A549 (cell line): Measurements from ENCODE around the gene RPL10. TPM values are rescaled to one million over a fixed set of nuclear protein-coding genes. Genes with fewer than 3 reads are reported as not detected.

Experiments
- ATAC-seq, 2 experiments: fragments of 200-7000 bp in 1 of 2; fragments of >200 bp in 1 of 2; cut with Nextera tagmentation in 1 of 2; cut with Tn5 transposase in 1 of 2; 3 replicates each; pipeline versions ENCODE4 v1.8.0 to v1.9.1; 2018 to 2020; ENCODE audit warnings: mild to moderate bottlenecking in 1 of 2, moderate library complexity in 1 of 2
- CTCF ChIA-PET: fragments of 300-600 bp; sonication (Branson Sonifier 250); formaldehyde crosslinking; extraction: SDS; loops from one replicate; lab custom pipeline; 2021; ENCODE audit warnings: antibody characterized with exemption, inconsistent platforms; lab: Yijun Ruan, JAX
- POLR2A ChIA-PET: fragments of 350-600 bp; formaldehyde crosslinking; extraction: SDS; loops from one replicate; lab custom pipeline; 2021; ENCODE audit warnings: antibody characterized with exemption, inconsistent platforms; lab: Yijun Ruan, JAX
- DNase-seq, 2 experiments: peaks; one replicate each; pipeline versions ENCODE4 v3.0.0 to v3.0.0-alpha.2; 2011 to 2016; ENCODE audit warnings: low read depth in 1 of 2, low spot score in 1 of 2
- FAIRE-seq: peaks from 2 replicates; lab custom pipeline; 2011; peaks lifted over from hg19 to GRCh38; lab: Jason Lieb, UNC
- H3K27ac ChIP-seq, 2 experiments: fragments of >200 bp; sonication (Bioruptor Twin); formaldehyde crosslinking; 3 replicates each; pipeline ENCODE4 v1.5.1; 2016 to 2017
- H3K4me1 ChIP-seq: fragments of >200 bp; sonication (Bioruptor Twin); formaldehyde crosslinking; 3 replicates; pipeline ENCODE4 v1.6.1; 2016
- H3K4me2 ChIP-seq: fragments of >200 bp; sonication (Bioruptor Twin); formaldehyde crosslinking; 3 replicates; pipeline ENCODE4 v1.6.1; 2016
- H3K4me3 ChIP-seq: fragments of >200 bp; sonication (Bioruptor Twin); formaldehyde crosslinking; 3 replicates; pipeline ENCODE4 v1.5.1; 2016
- H3K9me3 ChIP-seq: fragments of >200 bp; sonication (Bioruptor Twin); formaldehyde crosslinking; 3 replicates; pipeline ENCODE4 v1.6.1; 2016
- CEBPB ChIP-seq, 2 experiments: fragments of >200 bp in 1 of 2; sonication (Bioruptor Twin) in 1 of 2; formaldehyde crosslinking in 1 of 2; IDR thresholded peaks; 2 replicates each; pipeline ENCODE4 v1.6.1; 2012 to 2016
- E2F6 ChIP-seq: IDR thresholded peaks from 2 replicates; pipeline ENCODE4 v1.6.1; 2012; ENCODE audit warnings: low read depth, borderline replicate concordance
- EHF ChIP-seq: fragments of 250-450 bp; sonication (Bioruptor Pico); IDR thresholded peaks from 2 replicates; pipeline ENCODE4 v1.5.0; 2020; ENCODE audit warnings: mild to moderate bottlenecking
- EHMT2 ChIP-seq: fragments of 200-600 bp; sonication (generic); IDR thresholded peaks from 2 replicates; pipeline ENCODE4 v1.6.1; 2016; ENCODE audit warnings: antibody characterized with exemption, low read depth, mild to moderate bottlenecking, moderate library complexity
- EP300 ChIP-seq, 2 experiments: fragments of >200 bp; sonication (Bioruptor Twin); formaldehyde crosslinking; IDR thresholded peaks; 2 replicates in 1 of 2; 3 replicates in 1 of 2; pipeline ENCODE4 v1.6.1; 2016 to 2017
- FOSB ChIP-seq: fragments of 250-450 bp; sonication (Bioruptor Pico); IDR thresholded peaks from 2 replicates; pipeline ENCODE4 v1.5.0; 2020; ENCODE audit warnings: mild to moderate bottlenecking, moderate library complexity
- GATA3 ChIP-seq: IDR thresholded peaks from 2 replicates; pipeline ENCODE4 v1.6.1; 2012; ENCODE audit warnings: borderline replicate concordance
- HEYL ChIP-seq: fragments of 250-450 bp; sonication (Bioruptor Pico); IDR thresholded peaks from 2 replicates; pipeline ENCODE4 v1.8.0; 2021; ENCODE audit warnings: mild to moderate bottlenecking, moderate library complexity
- HOXA7 ChIP-seq: fragments of 250-450 bp; sonication (Bioruptor Pico); IDR thresholded peaks from 2 replicates; pipeline ENCODE4 v1.5.0; 2020; ENCODE audit warnings: mild to moderate bottlenecking, moderate library complexity
- HOXB5 ChIP-seq: fragments of 250-450 bp; sonication (Bioruptor Pico); IDR thresholded peaks from 2 replicates; pipeline ENCODE4 v1.5.0; 2020; ENCODE audit warnings: mild to moderate bottlenecking, moderate library complexity
- JUN ChIP-seq, 2 experiments: fragments of >200 bp; sonication (Bioruptor Twin); formaldehyde crosslinking; IDR thresholded peaks; 2 replicates in 1 of 2; 3 replicates in 1 of 2; pipeline ENCODE4 v1.6.1; 2016 to 2017
- MAX ChIP-seq: IDR thresholded peaks from 2 replicates; pipeline ENCODE4 v1.6.1; 2012
- MAZ ChIP-seq: fragments of 150-350 bp; IDR thresholded peaks from 2 replicates; pipeline ENCODE4 v1.6.1; 2014; ENCODE audit warnings: antibody characterized with exemption, low read depth, low read length, borderline replicate concordance
- PBX3 ChIP-seq: IDR thresholded peaks from 2 replicates; pipeline ENCODE4 v1.6.1; 2012
- PHF8 ChIP-seq: fragments of 200-600 bp; sonication (generic); IDR thresholded peaks from 2 replicates; pipeline ENCODE4 v1.6.1; 2016; ENCODE audit warnings: low read depth, mild to moderate bottlenecking, antibody characterized with exemption, moderate library complexity, borderline replicate concordance
- RAD21 ChIP-seq, 2 experiments: fragments of >200 bp in 1 of 2; sonication (Bioruptor Twin) in 1 of 2; formaldehyde crosslinking in 1 of 2; IDR thresholded peaks in 1 of 2; conservative IDR thresholded peaks in 1 of 2; 2 replicates in 1 of 2; 3 replicates in 1 of 2; pipeline ENCODE4 v1.6.1; 2012 to 2018; ENCODE audit warnings: inconsistent platforms in 1 of 2
- REST ChIP-seq: fragments of 200-600 bp; sonication (generic); IDR thresholded peaks from 2 replicates; pipeline ENCODE4 v1.6.1; 2016; ENCODE audit warnings: antibody characterized with exemption, mild to moderate bottlenecking, moderate library complexity
- SREBF2 ChIP-seq: fragments of 450-650 bp; IDR thresholded peaks from 2 replicates; pipeline ENCODE4 v1.6.1; 2014; ENCODE audit warnings: mild to moderate bottlenecking, moderate library complexity
- ZC3H11A ChIP-seq: fragments of 450-650 bp; IDR thresholded peaks from 2 replicates; pipeline ENCODE4 v1.6.1; 2014; ENCODE audit warnings: antibody characterized with exemption, mild to moderate bottlenecking
- ZNF302 ChIP-seq: fragments of 250-450 bp; sonication (Bioruptor Pico); IDR thresholded peaks from 2 replicates; pipeline ENCODE4 v1.9.0; 2021; ENCODE audit warnings: inconsistent platforms, mild to moderate bottlenecking, moderate library complexity
- ZSCAN20 ChIP-seq: fragments of 250-450 bp; sonication (Bioruptor Pico); IDR thresholded peaks from 2 replicates; pipeline ENCODE4 v1.8.0; 2022; ENCODE audit warnings: mild to moderate bottlenecking, moderate library complexity
- WGBS: methylation state at CpG from one replicate; pipeline ENCODE4 v1.1.6; 2017; ENCODE audit errors: missing lambda C conversion rate; 5-methylcytosine and 5-hydroxymethylcytosine counted together
- polyA plus RNA-seq, 4 experiments: library from polyadenylated mRNA; depleted of rRNA in 3 of 4; stranded (reverse); fragments of >200 nt; fragmentation: RNase III in 1 of 4; extraction: RNeasy Plus Mini Kit Qiagen cat#74134 plus additional on column Dnase treatment in 1 of 4; gene quantifications; 2 replicates in 3 of 4; 3 replicates in 1 of 4; pipeline ENCODE4 v1.2.3, GENCODE V29; 2011 to 2017

RPL10 gene
- polyA plus RNA-seq, 2 of the 4 experiments (the other 2 are of a cell fraction), result 3,216 to 4,804 TPM

GRCh38 chrX:154430916-154431315, 32.7 kb downstream of the RPL10 start (continued):
- TF ChIP-seq REST (no peak), EHF (CRISPR knock-in tag) (no peak), EP300 (IDR thresholded peaks at IDR 0.05) (no peak), E2F6 (no peak), CEBPB (IDR thresholded peaks at IDR 0.05) (no peak), MAX (no peak), HOXA7 (CRISPR knock-in tag) (no peak), SREBF2 (no peak), HEYL (no peak)

- FAIRE-seq (no peak), DNase-seq (no peak), ATAC-seq (no peak)
- Histone ChIP-seq H3K4me2 (no peak overlapping the region), H3K4me1 (peaks cover 14% of the 10 kb centered on the region; the same call in 2 of the 3 replicates), H3K9me3 (no peaks in the 10 kb centered on the region), H3K4me3 (no peak overlapping the region), H3K27ac (no peak overlapping the region)
- CTCF ChIA-PET, result interaction anchor here (0.6 kb wide), 1 partner anchor 57 kb away, joined by 3 read pairs; the partner anchor contains the start of gene FLNA
- TF ChIP-seq RAD21 (conservative IDR thresholded peaks at IDR 0.05 in 1 of 2, IDR thresholded peaks at IDR 0.05 in 1 of 2) (no peak), EHMT2 (no peak), ZC3H11A (no peak), PBX3 (no peak), MAZ (no peak), FOSB (CRISPR knock-in tag) (no peak), GATA3 (no peak), ZSCAN20 (no peak), REST (no peak), ZNF302 (CRISPR knock-in tag) (no peak), JUN (IDR thresholded peaks at IDR 0.05) (no peak), HOXB5 (CRISPR knock-in tag) (no peak), PHF8 (no peak), E2F6 (no peak)
- POLR2A ChIA-PET, result no interaction called here
- 72% methylated on average over 3 of the region's 5 CpGs for WGBS
These were observed 33.2 kb downstream of the RPL10 start for GRCh38 chrX:154431341-154431740.
